Endothelial cell of umbilical vein (primary cell): Measurements from ENCODE around the gene CD48. TPM values are rescaled to one million over a fixed set of nuclear protein-coding genes. Genes with fewer than 3 reads are reported as not detected.

Source experiments
- BruUV-seq: library from RNA; stranded (reverse); fragments of 400-500 nt; replicated peaks from 2 replicates; lab custom pipeline; 2021; lab: Mats Ljungman, UMichigan
- CTCF ChIA-PET: fragments of 300-600, 350-600 bp; sonication (Branson Sonifier 250); formaldehyde crosslinking; loops from one replicate; lab custom pipeline; 2021; ENCODE audit warnings: antibody characterized with exemption, inconsistent platforms; lab: Charles Lee
- POLR2A ChIA-PET: fragments of 300-600, 350-600 bp; sonication (Branson Sonifier 250); formaldehyde crosslinking; loops from one replicate; lab custom pipeline; 2021; ENCODE audit warnings: antibody characterized with exemption, inconsistent platforms; lab: Charles Lee
- DNase-seq: peaks from one replicate; pipeline ENCODE4 v3.0.0-alpha.2; 2011; ENCODE audit warnings: low read depth, low spot score
- FAIRE-seq: peaks from 2 replicates; lab custom pipeline; 2011; peaks lifted over from hg19 to GRCh38; lab: Jason Lieb, UNC
- H2AFZ ChIP-seq: 2 replicates; pipeline ENCODE4 v1.6.0; 2012; ENCODE audit warnings: low read depth, low read length, control low read depth, inconsistent platforms
- H3K27ac ChIP-seq: 2 replicates; pipeline ENCODE4 v1.5.1; 2011; ENCODE audit warnings: low read depth, mild to moderate bottlenecking, control low read depth, low read length, moderate library complexity; ENCODE audit not compliant: insufficient read depth
- H3K27me3 ChIP-seq, 2 experiments: 2 replicates each; pipeline versions ENCODE4 v1.6.0 to v1.6.1; 2011; ENCODE audit warnings: low read length in 2 of 2, mixed read lengths in 1 of 2; ENCODE audit not compliant: control insufficient read depth in 2 of 2, insufficient read depth in 2 of 2
- H3K36me3 ChIP-seq, 2 experiments: 2 replicates in 1 of 2; 3 replicates in 1 of 2; pipeline ENCODE4 v1.5.1; 2011; ENCODE audit warnings: low read length in 2 of 2, mild to moderate bottlenecking in 1 of 2, moderate library complexity in 1 of 2; ENCODE audit not compliant: control insufficient read depth in 2 of 2, insufficient read depth in 2 of 2; ENCODE audit errors: extremely low read depth in 1 of 2
- H3K4me1 ChIP-seq: 3 replicates; pipeline ENCODE4 v1.5.1; 2011; ENCODE audit warnings: mild to moderate bottlenecking, low read length; ENCODE audit not compliant: control insufficient read depth, insufficient read depth; ENCODE audit errors: extremely low read depth
- H3K4me2 ChIP-seq: 2 replicates; pipeline ENCODE4 v1.6.1; 2011; ENCODE audit warnings: low read length, control low read depth, mixed read lengths; ENCODE audit not compliant: insufficient read depth
- H3K4me3 ChIP-seq, 3 experiments: fragments of 200-600 bp in 1 of 3; sonication (generic), shearing (Covaris generic) in 1 of 3; replicated peaks in 1 of 3; 2 replicates each; pipeline ENCODE4 v1.5.1; 2011 to 2016; ENCODE audit warnings: control low read depth in 3 of 3, low read length in 3 of 3, mild to moderate bottlenecking in 2 of 3, inconsistent platforms in 1 of 3, low read depth in 1 of 3, moderate library complexity in 1 of 3; ENCODE audit not compliant: insufficient read depth in 1 of 3
- H3K79me2 ChIP-seq: 2 replicates; pipeline ENCODE4 v1.6.0; 2012; ENCODE audit warnings: low read length, inconsistent platforms; ENCODE audit not compliant: control insufficient read depth, insufficient read depth
- H3K9ac ChIP-seq: replicated peaks from 2 replicates; pipeline ENCODE3; 2011; ENCODE audit warnings: low read length, control low read depth; ENCODE audit not compliant: insufficient read depth; ENCODE audit errors: extremely low read depth
- H3K9me1 ChIP-seq: replicated peaks from 3 replicates; pipeline ENCODE4 v1.6.0; 2011; ENCODE audit warnings: mild to moderate bottlenecking, low read length; ENCODE audit not compliant: control insufficient read depth, insufficient read depth; ENCODE audit errors: extremely low read depth
- H3K9me3 ChIP-seq: replicated peaks from 2 replicates; pipeline ENCODE4 v1.5.1; 2012; ENCODE audit warnings: low read length, inconsistent platforms; ENCODE audit not compliant: control insufficient read depth, insufficient read depth
- H4K20me1 ChIP-seq: replicated peaks from 2 replicates; pipeline ENCODE3; 2011; ENCODE audit warnings: mild to moderate bottlenecking, low read length; ENCODE audit not compliant: control insufficient read depth, insufficient read depth; ENCODE audit errors: extremely low read depth
- EZH2 ChIP-seq: IDR thresholded peaks from 2 replicates; pipeline ENCODE4 v1.6.1; 2012; ENCODE audit warnings: borderline replicate concordance, low read depth, mild to moderate bottlenecking, moderate library complexity, low read length, inconsistent platforms; ENCODE audit not compliant: severe bottlenecking
- FOS ChIP-seq: IDR thresholded peaks from 2 replicates; pipeline ENCODE4 v1.6.1; 2011; ENCODE audit warnings: mild to moderate bottlenecking, low read length, moderate library complexity, borderline replicate concordance; ENCODE audit not compliant: insufficient read depth
- GATA2 ChIP-seq: IDR thresholded peaks from 2 replicates; pipeline ENCODE4 v1.7.0; 2011; ENCODE audit warnings: low read depth, mild to moderate bottlenecking, moderate library complexity, mixed read lengths, low read length; ENCODE audit not compliant: insufficient read length, insufficient read depth
- JUN ChIP-seq: IDR thresholded peaks from 2 replicates; pipeline ENCODE4 v1.6.1; 2011; ENCODE audit warnings: borderline replicate concordance, low read depth; ENCODE audit not compliant: insufficient read length, insufficient read depth
- MYC ChIP-seq: IDR thresholded peaks from one replicate; pipeline ENCODE4 v1.6.1; 2011; ENCODE audit warnings: mild to moderate bottlenecking, low read depth, low read length
- POLR2A ChIP-seq: IDR thresholded peaks from 2 replicates; pipeline ENCODE4 v1.6.1; 2012; ENCODE audit warnings: low read depth, mild to moderate bottlenecking, control low read depth, low read length
- POLR2AphosphoS5 ChIP-seq: IDR thresholded peaks from 2 replicates; pipeline ENCODE4 v1.6.1; 2012; ENCODE audit warnings: low read depth, mild to moderate bottlenecking, control low read depth, low read length, moderate library complexity; ENCODE audit not compliant: insufficient read depth
- dilution Hi-C: fragments of 300-500 bp; cut with MboI; formaldehyde crosslinking; loops from one replicate; pipeline ENCODE4 v1.15.0; 2019; ENCODE audit warnings: low sequenced_read_pairs; ENCODE audit not compliant: extremely low pct_ligation_motif_present
- intact Hi-C: fragments of 100-400 bp; cut with micrococcal nuclease; formaldehyde crosslinking; loops from one replicate; pipeline ENCODE4 v1.10.0; 2022
- polyA plus RNA-seq, 4 experiments: library from polyadenylated mRNA; depleted of rRNA in 3 of 4; stranded (reverse) in 3 of 4; unstranded in 1 of 4; fragments of >200 nt; gene quantifications; 2 replicates each; pipeline versions ENCODE4 v1.2.1 to v1.2.3, GENCODE V29; 2011 to 2012; ENCODE audit warnings: missing spikeins in 1 of 4
- total RNA-seq: library from RNA; stranded (reverse); gene quantifications from 2 replicates; pipeline ENCODE4 v1.2.3, GENCODE V29; 2021
- TF ChIP-seq, protein P1 (sequence below): IDR thresholded peaks from 2 replicates; pipeline ENCODE4 v1.6.1; 2011; ENCODE audit not compliant: insufficient read depth, insufficient read length
- TF ChIP-seq, protein P2 (sequence below), 2 donors: IDR thresholded peaks; 1 replicate in 1 of 2; 2 replicates in 1 of 2; pipeline ENCODE4 v1.5.1; 2011; ENCODE audit warnings: low read length in 2 of 2, mild to moderate bottlenecking in 2 of 2, moderate library complexity in 2 of 2, control low read depth in 1 of 2, inconsistent platforms in 1 of 2, low read depth in 1 of 2; ENCODE audit not compliant: insufficient read depth in 1 of 2; ENCODE audit errors: extremely low read depth in 1 of 2

CD48 gene
- total and polyA plus RNA-seq, 2 donors (not counting 3 experiments of a cell fraction or from before 2014, with no cell fraction given) = not detected

DNA sequence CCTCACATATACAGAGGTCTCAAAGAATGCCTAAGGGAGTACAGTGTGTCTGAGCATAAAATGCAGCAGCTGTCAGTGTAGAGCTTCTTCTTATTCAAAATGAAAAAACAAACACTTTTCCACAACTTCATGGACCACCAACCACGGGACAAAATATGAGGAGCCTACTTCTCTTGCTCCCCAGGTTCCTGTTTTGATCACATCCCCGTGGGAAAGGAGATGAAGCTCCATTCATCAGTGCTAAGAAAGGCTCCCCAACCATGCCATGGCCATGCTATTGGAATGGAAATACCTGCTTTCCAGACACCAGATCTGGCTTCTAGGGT, 383 bp downstream of the CD48 start:
- Histone ChIP-seq H3K27ac (no peak overlapping the region), H3K36me3 (no peaks in the 10 kb centered on the region), H3K79me2 (no peaks in the 10 kb centered on the region), H3K9ac (no peak overlapping the region), H3K9me3 (no peaks in the 10 kb centered on the region), H3K9me1 (no peaks in the 10 kb centered on the region), H3K4me3 (no peak overlapping the region), H2AFZ (no peak overlapping the region), H3K27me3 (peaks cover 6% of the 10 kb centered on the region in 2 experiments), H3K4me2 (no peak overlapping the region), H3K4me1 (no peaks in the 10 kb centered on the region), H4K20me1 (no peaks in the 10 kb centered on the region)
- no peak for TF ChIP-seq GATA2
- TF ChIP-seq POLR2A = no peak
- TF ChIP-seq POLR2AphosphoS5 = no peak
- TF ChIP-seq FOS = no peak
- TF ChIP-seq, protein P1, sequence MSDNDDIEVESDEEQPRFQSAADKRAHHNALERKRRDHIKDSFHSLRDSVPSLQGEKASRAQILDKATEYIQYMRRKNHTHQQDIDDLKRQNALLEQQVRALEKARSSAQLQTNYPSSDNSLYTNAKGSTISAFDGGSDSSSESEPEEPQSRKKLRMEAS = no peak
- TF ChIP-seq, protein P2, sequence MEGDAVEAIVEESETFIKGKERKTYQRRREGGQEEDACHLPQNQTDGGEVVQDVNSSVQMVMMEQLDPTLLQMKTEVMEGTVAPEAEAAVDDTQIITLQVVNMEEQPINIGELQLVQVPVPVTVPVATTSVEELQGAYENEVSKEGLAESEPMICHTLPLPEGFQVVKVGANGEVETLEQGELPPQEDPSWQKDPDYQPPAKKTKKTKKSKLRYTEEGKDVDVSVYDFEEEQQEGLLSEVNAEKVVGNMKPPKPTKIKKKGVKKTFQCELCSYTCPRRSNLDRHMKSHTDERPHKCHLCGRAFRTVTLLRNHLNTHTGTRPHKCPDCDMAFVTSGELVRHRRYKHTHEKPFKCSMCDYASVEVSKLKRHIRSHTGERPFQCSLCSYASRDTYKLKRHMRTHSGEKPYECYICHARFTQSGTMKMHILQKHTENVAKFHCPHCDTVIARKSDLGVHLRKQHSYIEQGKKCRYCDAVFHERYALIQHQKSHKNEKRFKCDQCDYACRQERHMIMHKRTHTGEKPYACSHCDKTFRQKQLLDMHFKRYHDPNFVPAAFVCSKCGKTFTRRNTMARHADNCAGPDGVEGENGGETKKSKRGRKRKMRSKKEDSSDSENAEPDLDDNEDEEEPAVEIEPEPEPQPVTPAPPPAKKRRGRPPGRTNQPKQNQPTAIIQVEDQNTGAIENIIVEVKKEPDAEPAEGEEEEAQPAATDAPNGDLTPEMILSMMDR (IDR thresholded peaks at IDR 0.05; ENCODE audit: extremely low read depth in 1 of 2, insufficient read depth in 1 of 2, low read depth in 1 of 2, low read length in 2 of 2) = no peak
- no peak for TF ChIP-seq JUN
- no peak for TF ChIP-seq EZH2
- TF ChIP-seq MYC = no peak
- DNase-seq (no peak), FAIRE-seq (no peak)
- dilution Hi-C loops = no loop called here
- ChIA-PET CTCF (no interaction called here), POLR2A (no interaction called here)
- intact Hi-C loops = no loop called here
- BruUV-seq = no TSS peak
